HCT116 (cell line): ENCODE measurements around the gene DDX20. TPM values are rescaled to one million over a fixed set of nuclear protein-coding genes. Genes with fewer than 3 reads are reported as not detected.

Experiments used
- ATAC-seq: fragments of 200-7000 bp; cut with Tn5 transposase; 2 replicates; pipeline ENCODE4 v1.9.1; 2020; ENCODE audit warnings: mild to moderate bottlenecking, moderate library complexity
- BruUV-seq: library from RNA; stranded (reverse); fragments of 400-500 nt; replicated peaks from 2 replicates; lab custom pipeline; 2021; lab: Mats Ljungman, UMichigan
- CTCF ChIA-PET: fragments of 300-600 bp; sonication (Branson Sonifier 250); formaldehyde crosslinking; loops from one replicate; lab custom pipeline; 2021; ENCODE audit warnings: antibody characterized with exemption; lab: Charles Lee
- POLR2A ChIA-PET: fragments of 300-600, 350-600 bp; sonication (Branson Sonifier 250); formaldehyde crosslinking; loops from one replicate; lab custom pipeline; 2021; ENCODE audit warnings: antibody characterized with exemption; lab: Charles Lee
- RAD21 ChIA-PET, 2 experiments: fragments of 300-600 bp; sonication (Branson Sonifier 250); formaldehyde crosslinking; loops; one replicate each; lab custom pipeline; 2023; ENCODE audit warnings: low total read pairs in 2 of 2; ENCODE audit not compliant: uncharacterized antibody in 2 of 2, unreplicated experiment in 2 of 2, low non-redundant PET in 1 of 2; lab: Charles Lee
- DNase-seq: peaks from one replicate; pipeline ENCODE4 v3.0.0-alpha.2; 2010; ENCODE audit warnings: low read depth, low spot score
- H2AFZ ChIP-seq: fragments of 200-600 bp; shearing (Covaris generic), sonication (generic); 2 replicates; pipeline ENCODE4 v1.6.1; 2017; ENCODE audit warnings: low read depth, mixed run types, mixed read lengths, antibody characterized with exemption, low read length; ENCODE audit not compliant: poor library complexity, severe bottlenecking
- H3K27ac ChIP-seq: 2 replicates; pipeline ENCODE4 v1.5.1; 2012; ENCODE audit warnings: low read depth, low read length
- H3K27me3 ChIP-seq: fragments of 200-600 bp; sonication (generic); 2 replicates; pipeline ENCODE4 v1.6.1; 2016; ENCODE audit warnings: mixed run types, low read length, mixed read lengths; ENCODE audit not compliant: insufficient read depth
- H3K36me3 ChIP-seq, 2 experiments: fragments of 200-500 bp in 1 of 2; fragments of 200-600 bp in 1 of 2; sonication (Bioruptor generic) in 1 of 2; sonication (generic) in 1 of 2; 2 replicates each; pipeline versions ENCODE4 v1.5.1 to v1.6.1; 2014 to 2016; ENCODE audit warnings: low read length in 2 of 2, inconsistent platforms in 1 of 2, mixed read lengths in 1 of 2, mixed run types in 1 of 2; ENCODE audit not compliant: insufficient read depth in 2 of 2, control insufficient read depth in 1 of 2
- H3K4me1 ChIP-seq, 2 experiments: fragments of 200-600 bp in 1 of 2; sonication (generic) in 1 of 2; 2 replicates each; pipeline versions ENCODE4 v1.5.1 to v1.6.1; 2012 to 2017; ENCODE audit warnings: low read length in 2 of 2, inconsistent platforms in 1 of 2, mild to moderate bottlenecking in 1 of 2, mixed read lengths in 1 of 2, mixed run types in 1 of 2, moderate library complexity in 1 of 2; ENCODE audit not compliant: insufficient read depth in 2 of 2, control insufficient read depth in 1 of 2
- H3K4me2 ChIP-seq: fragments of 200-600 bp; sonication (generic); 2 replicates; pipeline ENCODE4 v1.6.1; 2017; ENCODE audit warnings: mixed run types, low read length, mixed read lengths
- H3K4me3 ChIP-seq, 2 experiments: fragments of 200-600 bp in 1 of 2; sonication (generic) in 1 of 2; replicated peaks in 1 of 2; 2 replicates each; pipeline ENCODE4 v1.5.1; 2011 to 2016; ENCODE audit warnings: low read length in 2 of 2, control low read depth in 1 of 2, low read depth in 1 of 2, mild to moderate bottlenecking in 1 of 2, mixed read lengths in 1 of 2, mixed run types in 1 of 2
- H3K79me2 ChIP-seq: fragments of 200-600 bp; sonication (generic); 2 replicates; pipeline ENCODE4 v1.6.1; 2017; ENCODE audit warnings: mild to moderate bottlenecking, mixed run types, low read length, moderate library complexity, mixed read lengths; ENCODE audit not compliant: insufficient read depth
- H3K9ac ChIP-seq: fragments of 200-600 bp; sonication (generic); 2 replicates; pipeline ENCODE4 v1.6.1; 2016; ENCODE audit warnings: low read length, mixed read lengths
- H3K9me2 ChIP-seq: fragments of 200-600 bp; sonication (generic), shearing (Covaris generic); 2 replicates; pipeline ENCODE4 v1.6.1; 2017; ENCODE audit warnings: mixed run types, mild to moderate bottlenecking, moderate library complexity; ENCODE audit not compliant: insufficient read depth
- H3K9me3 ChIP-seq, 2 experiments: fragments of 200-500 bp in 1 of 2; fragments of 200-600 bp in 1 of 2; sonication (Bioruptor generic) in 1 of 2; sonication (generic) in 1 of 2; 2 replicates each; pipeline ENCODE4 v1.6.1; 2014 to 2017; ENCODE audit warnings: low read length in 2 of 2, mixed read lengths in 2 of 2, inconsistent platforms in 1 of 2, low read depth in 1 of 2, mild to moderate bottlenecking in 1 of 2, mixed run types in 1 of 2, moderate library complexity in 1 of 2; ENCODE audit not compliant: control insufficient read depth in 1 of 2, insufficient read depth in 1 of 2
- H4K20me1 ChIP-seq: fragments of 200-600 bp; sonication (generic), shearing (Covaris generic); 2 replicates; pipeline ENCODE4 v1.6.1; 2017; ENCODE audit warnings: mixed run types, mild to moderate bottlenecking, moderate library complexity; ENCODE audit not compliant: insufficient read depth
- EZH2 ChIP-seq: fragments of 200-600 bp; sonication (generic); IDR thresholded peaks from 2 replicates; pipeline ENCODE4 v1.6.1; 2017; ENCODE audit warnings: antibody characterized with exemption, mixed run types
- FOSL1 ChIP-seq: IDR thresholded peaks from 2 replicates; pipeline ENCODE4 v1.6.1; 2012; ENCODE audit warnings: low read depth
- POLR2AphosphoS5 ChIP-seq: IDR thresholded peaks from 2 replicates; pipeline ENCODE4 v1.6.1; 2011; ENCODE audit warnings: mild to moderate bottlenecking, low read depth, low read length, moderate library complexity
- ZNF274 ChIP-seq: fragments of 200-500 bp; sonication (Bioruptor generic); IDR thresholded peaks from 2 replicates; pipeline ENCODE4 v1.6.1; 2014; ENCODE audit warnings: mild to moderate bottlenecking, low read depth, low read length, inconsistent platforms
- intact Hi-C: fragments of 100-400 bp; cut with micrococcal nuclease; formaldehyde crosslinking; loops from 2 replicates; pipeline ENCODE4 v1.10.0; 2022
- total RNA-seq: library from RNA; stranded (reverse); gene quantifications from one replicate; pipeline ENCODE4 v1.2.1, GENCODE V29; 2021; ENCODE audit not compliant: unreplicated experiment
- TF ChIP-seq, protein P1 (sequence below), 3 experiments: fragments of 200-600 bp in 1 of 3; sonication (generic) in 1 of 3; IDR thresholded peaks in 2 of 3; conservative IDR thresholded peaks in 1 of 3; 2 replicates each; pipeline ENCODE4 v1.5.1; 2012 to 2017; ENCODE audit warnings: low read depth in 2 of 3, low read length in 2 of 3, antibody characterized with exemption in 1 of 3, borderline replicate concordance in 1 of 3, control low read depth in 1 of 3, mild to moderate bottlenecking in 1 of 3, mixed read lengths in 1 of 3, mixed run types in 1 of 3, moderate library complexity in 1 of 3; ENCODE audit not compliant: insufficient read depth in 1 of 3
- TF ChIP-seq, protein P2 (sequence below): IDR thresholded peaks from 2 replicates; pipeline ENCODE4 v1.6.1; 2011; ENCODE audit warnings: mild to moderate bottlenecking, low read length, moderate library complexity; ENCODE audit not compliant: insufficient replicate concordance; ENCODE audit errors: extremely low read depth

Gene DDX20
- total RNA-seq, 1 experiment from 2014 or later = 14.9 TPM

DNA sequence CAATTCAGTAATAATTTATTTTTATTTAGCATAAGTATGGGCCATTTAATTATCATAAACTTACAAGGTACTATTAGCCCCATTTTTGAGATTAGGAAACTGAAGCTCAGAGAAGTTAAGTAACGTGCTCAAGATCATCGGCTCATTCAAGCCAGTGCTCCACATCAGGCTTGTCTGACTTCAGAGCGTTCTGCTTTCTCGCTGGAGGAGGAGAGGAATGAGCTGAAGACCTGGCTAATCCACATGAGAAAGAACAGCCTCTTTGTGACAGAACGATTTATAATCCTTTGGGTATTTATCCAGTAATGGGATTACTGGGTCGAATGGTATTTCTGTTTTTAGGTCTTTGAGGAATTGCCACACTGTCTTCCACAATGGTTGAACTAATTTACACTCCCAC, 39.7 kb downstream of the DDX20 start:
- H3K27me3 ChIP-seq = peaks cover 40% of the 10 kb centered on the region
- no peaks in the 10 kb centered on the region for H4K20me1 ChIP-seq
- H3K27ac ChIP-seq = no peak overlapping the region
- intact Hi-C loops = loop anchor here (10.0 kb wide), 1 partner anchor 539 kb away; no protein-coding TSS in a partner anchor
- no peaks in the 10 kb centered on the region for H3K36me3 ChIP-seq
- no peak overlapping the region for H3K9ac ChIP-seq
- TF ChIP-seq ZNF274 (no peak), POLR2AphosphoS5 (no peak), EZH2 (no peak), FOSL1 (no peak)
- TF ChIP-seq, protein P1, sequence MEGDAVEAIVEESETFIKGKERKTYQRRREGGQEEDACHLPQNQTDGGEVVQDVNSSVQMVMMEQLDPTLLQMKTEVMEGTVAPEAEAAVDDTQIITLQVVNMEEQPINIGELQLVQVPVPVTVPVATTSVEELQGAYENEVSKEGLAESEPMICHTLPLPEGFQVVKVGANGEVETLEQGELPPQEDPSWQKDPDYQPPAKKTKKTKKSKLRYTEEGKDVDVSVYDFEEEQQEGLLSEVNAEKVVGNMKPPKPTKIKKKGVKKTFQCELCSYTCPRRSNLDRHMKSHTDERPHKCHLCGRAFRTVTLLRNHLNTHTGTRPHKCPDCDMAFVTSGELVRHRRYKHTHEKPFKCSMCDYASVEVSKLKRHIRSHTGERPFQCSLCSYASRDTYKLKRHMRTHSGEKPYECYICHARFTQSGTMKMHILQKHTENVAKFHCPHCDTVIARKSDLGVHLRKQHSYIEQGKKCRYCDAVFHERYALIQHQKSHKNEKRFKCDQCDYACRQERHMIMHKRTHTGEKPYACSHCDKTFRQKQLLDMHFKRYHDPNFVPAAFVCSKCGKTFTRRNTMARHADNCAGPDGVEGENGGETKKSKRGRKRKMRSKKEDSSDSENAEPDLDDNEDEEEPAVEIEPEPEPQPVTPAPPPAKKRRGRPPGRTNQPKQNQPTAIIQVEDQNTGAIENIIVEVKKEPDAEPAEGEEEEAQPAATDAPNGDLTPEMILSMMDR (IDR thresholded peaks at IDR 0.05 in 2 of 3, conservative IDR thresholded peaks at IDR 0.05 in 1 of 3; ENCODE audit: borderline replicate concordance in 1 of 3, insufficient read depth in 1 of 3, low read depth in 2 of 3, low read length in 2 of 3) = no peak
- TF ChIP-seq, protein P2, sequence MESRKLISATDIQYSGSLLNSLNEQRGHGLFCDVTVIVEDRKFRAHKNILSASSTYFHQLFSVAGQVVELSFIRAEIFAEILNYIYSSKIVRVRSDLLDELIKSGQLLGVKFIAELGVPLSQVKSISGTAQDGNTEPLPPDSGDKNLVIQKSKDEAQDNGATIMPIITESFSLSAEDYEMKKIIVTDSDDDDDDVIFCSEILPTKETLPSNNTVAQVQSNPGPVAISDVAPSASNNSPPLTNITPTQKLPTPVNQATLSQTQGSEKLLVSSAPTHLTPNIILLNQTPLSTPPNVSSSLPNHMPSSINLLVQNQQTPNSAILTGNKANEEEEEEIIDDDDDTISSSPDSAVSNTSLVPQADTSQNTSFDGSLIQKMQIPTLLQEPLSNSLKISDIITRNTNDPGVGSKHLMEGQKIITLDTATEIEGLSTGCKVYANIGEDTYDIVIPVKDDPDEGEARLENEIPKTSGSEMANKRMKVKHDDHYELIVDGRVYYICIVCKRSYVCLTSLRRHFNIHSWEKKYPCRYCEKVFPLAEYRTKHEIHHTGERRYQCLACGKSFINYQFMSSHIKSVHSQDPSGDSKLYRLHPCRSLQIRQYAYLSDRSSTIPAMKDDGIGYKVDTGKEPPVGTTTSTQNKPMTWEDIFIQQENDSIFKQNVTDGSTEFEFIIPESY = no peak
- H3K79me2 ChIP-seq = no peaks in the 10 kb centered on the region
- H3K4me2 ChIP-seq = no peak overlapping the region
- no peaks in the 10 kb centered on the region for H3K9me3 ChIP-seq
- ChIA-PET POLR2A (no interaction called here), RAD21 (no interaction called here), CTCF (no interaction called here)
- no peaks in the 10 kb centered on the region for H3K4me1 ChIP-seq
- H2AFZ ChIP-seq = no peak overlapping the region
- ATAC-seq (no peak), DNase-seq (no peak)
- H3K4me3 ChIP-seq = no peak overlapping the region
- BruUV-seq = no TSS peak
- H3K9me2 ChIP-seq = no peaks in the 10 kb centered on the region
